Caco-2 (cell line): Measurements from ENCODE around the gene TNS1. TPM values are rescaled to one million over a fixed set of nuclear protein-coding genes. Genes with fewer than 3 reads are reported as not detected.

Source experiments
- BruUV-seq: library from RNA; stranded (reverse); fragments of 400-500 nt; replicated peaks from 2 replicates; lab custom pipeline; 2021; lab: Mats Ljungman, UMichigan
- CTCF ChIA-PET: fragments of 300-600 bp; sonication (Branson Sonifier 250); formaldehyde crosslinking; loops from one replicate; lab custom pipeline; 2022; ENCODE audit warnings: antibody characterized with exemption; lab: Charles Lee
- POLR2A ChIA-PET: fragments of 300-600 bp; sonication (Branson Sonifier 250); formaldehyde crosslinking; loops from one replicate; lab custom pipeline; 2022; ENCODE audit warnings: antibody characterized with exemption; lab: Charles Lee
- DNase-seq, 2 experiments: peaks; one replicate each; pipeline versions ENCODE4 v3.0.0 to v3.0.0-alpha.2; 2020 to 2022
- H3K27me3 ChIP-seq: replicated peaks from 2 replicates; pipeline ENCODE4 v1.6.0; 2011; ENCODE audit warnings: low read length; ENCODE audit not compliant: control insufficient read depth, insufficient read depth
- H3K36me3 ChIP-seq: 2 replicates; pipeline ENCODE4 v1.5.1; 2011; ENCODE audit warnings: low read length; ENCODE audit not compliant: control insufficient read depth, insufficient read depth
- H3K4me1 ChIP-seq: fragments of 250-450 bp; sonication (Bioruptor Pico); 2 replicates; pipeline ENCODE4 v1.5.1; 2020; ENCODE audit warnings: mild to moderate bottlenecking
- H3K4me3 ChIP-seq: 2 replicates; pipeline ENCODE4 v1.5.1; 2011; ENCODE audit warnings: low read depth, mild to moderate bottlenecking, control low read depth, low read length
- H3K9me3 ChIP-seq: fragments of 250-450 bp; sonication (Bioruptor Pico); 2 replicates; pipeline ENCODE4 v1.5.1; 2020; ENCODE audit warnings: mild to moderate bottlenecking, moderate library complexity
- H3K27ac Mint-ChIP-seq: one replicate; pipeline ENCODE4 v1.8.0; 2022; ENCODE audit warnings: mixed read lengths; ENCODE audit not compliant: unreplicated experiment
- H3K27me3 Mint-ChIP-seq: one replicate; pipeline ENCODE4 v1.8.0; 2022; ENCODE audit warnings: mixed read lengths; ENCODE audit not compliant: insufficient read depth, unreplicated experiment
- H3K36me3 Mint-ChIP-seq: one replicate; pipeline ENCODE4 v1.8.0; 2022; ENCODE audit warnings: mild to moderate bottlenecking, mixed read lengths; ENCODE audit not compliant: insufficient read depth, unreplicated experiment
- H3K4me1 Mint-ChIP-seq: one replicate; pipeline ENCODE4 v1.8.0; 2022; ENCODE audit warnings: low read depth, mixed read lengths; ENCODE audit not compliant: unreplicated experiment
- H3K4me3 Mint-ChIP-seq: one replicate; pipeline ENCODE4 v1.8.0; 2022; ENCODE audit warnings: mild to moderate bottlenecking, moderate library complexity, mixed read lengths; ENCODE audit not compliant: unreplicated experiment
- H3K9me3 Mint-ChIP-seq: one replicate; pipeline ENCODE4 v1.8.0; 2022; ENCODE audit warnings: mixed read lengths; ENCODE audit not compliant: unreplicated experiment
- intact Hi-C: fragments of 100-400 bp; cut with micrococcal nuclease; formaldehyde crosslinking; loops from one replicate; pipeline ENCODE4 v1.10.0; 2022; ENCODE audit not compliant: unreplicated experiment
- total RNA-seq: library from RNA; stranded (reverse); gene quantifications from 2 replicates; pipeline ENCODE4 v1.2.3, GENCODE V29; 2022
- TF ChIP-seq, protein P1 (sequence below), 2 experiments: fragments of 200-600 bp in 1 of 2; IDR thresholded peaks; 1 replicate in 1 of 2; 2 replicates in 1 of 2; pipeline versions ENCODE4 v1.5.1 to v1.8.0; 2011 to 2022; ENCODE audit warnings: antibody characterized with exemption in 1 of 2, control low read depth in 1 of 2, inconsistent platforms in 1 of 2, low read depth in 1 of 2, low read length in 1 of 2, mild to moderate bottlenecking in 1 of 2, moderate library complexity in 1 of 2; ENCODE audit not compliant: insufficient read depth in 1 of 2, severe bottlenecking in 1 of 2, unreplicated experiment in 1 of 2

The TNS1 gene
- total RNA-seq, 1 experiment from 2014 or later, result 16.1 TPM

DNA sequence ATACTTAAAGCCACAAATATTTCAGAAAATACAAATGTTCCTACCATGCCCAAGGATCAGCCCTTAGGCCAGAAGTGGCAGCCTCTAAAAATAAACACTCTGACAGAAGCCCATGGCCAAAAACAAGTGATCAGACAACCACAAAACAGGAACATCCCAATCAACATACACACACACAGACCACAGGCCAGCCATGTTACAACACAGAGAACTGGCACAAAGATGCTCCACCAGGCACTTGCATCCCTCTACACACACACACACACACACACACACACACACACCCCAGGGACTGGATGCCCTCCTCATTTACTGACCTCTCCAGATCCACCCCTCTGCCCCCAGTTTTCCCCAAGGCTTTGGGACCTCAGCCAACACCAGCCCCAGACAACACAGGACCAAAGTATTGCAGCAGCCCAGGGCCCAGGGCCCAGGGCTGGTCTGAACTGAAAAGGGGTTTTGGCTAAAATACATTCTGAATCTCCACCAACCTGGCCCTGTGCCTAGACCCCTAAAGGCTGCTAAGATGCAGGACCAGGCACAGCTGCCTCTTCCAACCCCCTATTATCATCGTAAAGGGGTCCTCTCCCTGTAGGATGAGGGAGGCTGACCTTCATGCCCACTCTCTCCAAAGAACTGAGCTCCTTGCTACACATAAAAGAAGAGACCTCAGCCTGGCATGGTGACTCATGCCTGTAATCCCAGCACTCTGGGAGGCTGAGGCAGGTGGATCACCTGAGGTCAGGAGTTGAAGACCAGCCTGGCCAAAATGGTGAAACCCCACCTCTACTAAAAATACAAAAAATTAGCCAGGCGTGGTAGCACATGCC is 151.4 kb downstream of the TNS1 start:
- Histone ChIP-seq H3K4me3 (no peak overlapping the region), H3K27me3 (no peaks in the 10 kb centered on the region), H3K4me1 (peaks cover 14% of the 10 kb centered on the region), H3K9me3 (no peaks in the 10 kb centered on the region), H3K36me3 (no peaks in the 10 kb centered on the region)
- H3K36me3 Mint-ChIP-seq, result no peaks in the 10 kb centered on the region
- intact Hi-C loops, result no loop called here
- no TSS peak for BruUV-seq
- ChIA-PET CTCF (no interaction called here), POLR2A (no interaction called here)
- no peaks in the 10 kb centered on the region for H3K27me3 Mint-ChIP-seq
- H3K27ac Mint-ChIP-seq, result no peak overlapping the region
- H3K4me3 Mint-ChIP-seq, result no peak overlapping the region
- H3K4me1 Mint-ChIP-seq, result peaks cover 22% of the 10 kb centered on the region
- DNase-seq, result no peak
- TF ChIP-seq, protein P1, sequence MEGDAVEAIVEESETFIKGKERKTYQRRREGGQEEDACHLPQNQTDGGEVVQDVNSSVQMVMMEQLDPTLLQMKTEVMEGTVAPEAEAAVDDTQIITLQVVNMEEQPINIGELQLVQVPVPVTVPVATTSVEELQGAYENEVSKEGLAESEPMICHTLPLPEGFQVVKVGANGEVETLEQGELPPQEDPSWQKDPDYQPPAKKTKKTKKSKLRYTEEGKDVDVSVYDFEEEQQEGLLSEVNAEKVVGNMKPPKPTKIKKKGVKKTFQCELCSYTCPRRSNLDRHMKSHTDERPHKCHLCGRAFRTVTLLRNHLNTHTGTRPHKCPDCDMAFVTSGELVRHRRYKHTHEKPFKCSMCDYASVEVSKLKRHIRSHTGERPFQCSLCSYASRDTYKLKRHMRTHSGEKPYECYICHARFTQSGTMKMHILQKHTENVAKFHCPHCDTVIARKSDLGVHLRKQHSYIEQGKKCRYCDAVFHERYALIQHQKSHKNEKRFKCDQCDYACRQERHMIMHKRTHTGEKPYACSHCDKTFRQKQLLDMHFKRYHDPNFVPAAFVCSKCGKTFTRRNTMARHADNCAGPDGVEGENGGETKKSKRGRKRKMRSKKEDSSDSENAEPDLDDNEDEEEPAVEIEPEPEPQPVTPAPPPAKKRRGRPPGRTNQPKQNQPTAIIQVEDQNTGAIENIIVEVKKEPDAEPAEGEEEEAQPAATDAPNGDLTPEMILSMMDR (IDR thresholded peaks at IDR 0.05; ENCODE audit: insufficient read depth in 1 of 2, low read depth in 1 of 2, low read length in 1 of 2, severe bottlenecking in 1 of 2, unreplicated experiment in 1 of 2), result no peak
- H3K9me3 Mint-ChIP-seq, result no peaks in the 10 kb centered on the region

GRCh38 chr2:217849154-217849975 is 153.4 kb downstream of the TNS1 start:
- TSS peak; percentile 72 for BruUV-seq
- peak overlapping the region; percentile 8 for H3K27ac Mint-ChIP-seq
- intact Hi-C loops, result no loop called here

More at GRCh38 chr2:217849154-217849975, 153.4 kb downstream of the TNS1 start:
- Mint-ChIP-seq H3K27me3 (no peaks in the 10 kb centered on the region), H3K36me3 (no peaks in the 10 kb centered on the region), H3K9me3 (no peaks in the 10 kb centered on the region), H3K4me3 (peak overlapping the region; percentile 36), H3K4me1 (peaks cover 22% of the 10 kb centered on the region)
- no peaks in the 10 kb centered on the region for H3K27me3 ChIP-seq
- POLR2A ChIA-PET, result no interaction called here
- peak overlapping the region; percentile 26 for H3K4me3 ChIP-seq
- TF ChIP-seq, protein P1 (IDR thresholded peaks at IDR 0.05; ENCODE audit: insufficient read depth in 1 of 2, low read depth in 1 of 2, low read length in 1 of 2, severe bottlenecking in 1 of 2, unreplicated experiment in 1 of 2), result no peak
- CTCF ChIA-PET, result no interaction called here
- peaks cover 14% of the 10 kb centered on the region for H3K4me1 ChIP-seq
- DNase-seq, result no peak
- no peaks in the 10 kb centered on the region for H3K36me3 ChIP-seq
- peaks cover 8% of the 10 kb centered on the region for H3K9me3 ChIP-seq
